IgD-negative memory B cell (primary cell): Measurements from ENCODE around the gene SPATA19. TPM values are rescaled to one million over a fixed set of nuclear protein-coding genes. Genes with fewer than 3 reads are reported as not detected.
A peak's percentile ranks its signal among the peaks of the same experiment; 100 is the strongest.

Source experiments
- H3K27ac Mint-ChIP-seq, 3 donors: one replicate each; pipeline ENCODE4 v1.8.0; 2020 to 2022; ENCODE audit warnings: mild to moderate bottlenecking in 3 of 3, mixed read lengths in 3 of 3, moderate library complexity in 1 of 3
- H3K27me3 Mint-ChIP-seq: one replicate; pipeline ENCODE4 v1.8.0; 2021; ENCODE audit warnings: mixed read lengths
- H3K36me3 Mint-ChIP-seq: one replicate; pipeline ENCODE4 v1.8.0; 2020; ENCODE audit warnings: mild to moderate bottlenecking, mixed read lengths
- H3K4me1 Mint-ChIP-seq, 3 donors: one replicate each; pipeline ENCODE4 v1.8.0; 2020 to 2022; ENCODE audit warnings: mixed read lengths in 3 of 3, mild to moderate bottlenecking in 1 of 3
- H3K4me3 Mint-ChIP-seq, 4 donors: one replicate each; pipeline ENCODE4 v1.8.0; 2020 to 2022; ENCODE audit warnings: mild to moderate bottlenecking in 4 of 4, mixed read lengths in 4 of 4, moderate library complexity in 3 of 4
- H3K9me3 Mint-ChIP-seq, 3 donors: one replicate each; pipeline ENCODE4 v1.8.0; 2020 to 2021; ENCODE audit warnings: mixed read lengths in 3 of 3, mild to moderate bottlenecking in 1 of 3
- polyA plus RNA-seq: library from polyadenylated mRNA; unstranded; fragments of 300-500 nt; fragmentation: Illumina TruSeq; gene quantifications from one replicate; pipeline ENCODE4 v1.2.3, GENCODE V29; 2021

Gene SPATA19
- polyA plus RNA-seq, 1 donor from 2014 or later, result not detected

- no peak overlapping the region for H3K27ac Mint-ChIP-seq
Observed at GRCh38 chr11:133844217-133844616, 1.1 kb downstream of the SPATA19 start.

GRCh38 chr11:133843454-133843987 is 1.8 kb downstream of the SPATA19 start:
- Mint-ChIP-seq H3K27me3 (peaks cover 5% of the 10 kb centered on the region), H3K36me3 (no peaks in the 10 kb centered on the region), H3K4me3 (no peak overlapping the region), H3K4me1 (peaks cover 0 to 3% (median 0%) of the 10 kb centered on the region in 3 donors), H3K27ac (no peak overlapping the region), H3K9me3 (peaks cover 0 to 17% (median 5%) of the 10 kb centered on the region in 3 donors)

More at GRCh38 chr11:133844217-133844616, 1.1 kb downstream of the SPATA19 start:
- H3K9me3 Mint-ChIP-seq, result peaks cover 0 to 17% (median 7%) of the 10 kb centered on the region in 3 donors
- peaks cover 5% of the 10 kb centered on the region for H3K27me3 Mint-ChIP-seq
- H3K4me3 Mint-ChIP-seq, result no peak overlapping the region
- no peaks in the 10 kb centered on the region for H3K36me3 Mint-ChIP-seq
- peaks cover 0 to 3% (median 0%) of the 10 kb centered on the region in 3 donors for H3K4me1 Mint-ChIP-seq

GRCh38 chr11:133842730-133843129 is 2.6 kb downstream of the SPATA19 start:
- Mint-ChIP-seq H3K4me3 (no peak overlapping the region), H3K9me3 (peaks cover 0 to 9% (median 2%) of the 10 kb centered on the region in 3 donors), H3K36me3 (no peaks in the 10 kb centered on the region), H3K4me1 (peaks cover 0 to 3% (median 0%) of the 10 kb centered on the region in 3 donors), H3K27ac (no peak overlapping the region), H3K27me3 (peaks cover 5% of the 10 kb centered on the region)

DNA sequence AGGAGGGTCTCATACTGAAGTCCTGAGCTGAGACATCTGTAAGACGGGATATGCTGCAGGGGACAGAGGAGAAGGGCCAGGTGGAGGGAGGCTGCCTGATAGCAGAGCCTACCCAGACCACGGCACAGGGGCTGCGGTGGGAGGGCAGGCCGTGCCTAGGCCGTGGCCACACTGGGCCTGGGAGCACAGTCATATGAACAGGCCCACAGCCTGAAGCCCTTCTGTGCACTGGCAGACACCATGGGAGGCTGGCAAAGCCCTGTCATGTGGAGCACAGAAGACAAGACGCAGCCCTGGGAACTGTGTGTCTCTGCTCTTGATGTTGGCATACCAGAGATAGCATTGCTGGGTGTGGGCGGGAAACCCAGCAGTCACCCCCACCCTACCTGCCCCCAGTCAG is 3.3 kb downstream of the SPATA19 start:
- peak overlapping the region in 1 of 3 donors; percentile 16 for H3K27ac Mint-ChIP-seq
- H3K9me3 Mint-ChIP-seq, result peaks cover 0 to 2% (median 2%) of the 10 kb centered on the region in 3 donors
- H3K4me3 Mint-ChIP-seq, result no peak overlapping the region
- peaks cover 5% of the 10 kb centered on the region for H3K27me3 Mint-ChIP-seq
- peaks cover 0 to 3% (median 0%) of the 10 kb centered on the region in 3 donors for H3K4me1 Mint-ChIP-seq
- no peaks in the 10 kb centered on the region for H3K36me3 Mint-ChIP-seq

GRCh38 chr11:133841279-133842043 is 3.9 kb downstream of the SPATA19 start:
- Mint-ChIP-seq H3K36me3 (no peaks in the 10 kb centered on the region), H3K4me3 (no peak overlapping the region), H3K27ac (peak overlapping the region in 1 of 3 donors; percentile 16), H3K9me3 (no peaks in the 10 kb centered on the region), H3K27me3 (peaks cover 5% of the 10 kb centered on the region), H3K4me1 (peaks cover 0 to 3% (median 0%) of the 10 kb centered on the region in 3 donors)

DNA sequence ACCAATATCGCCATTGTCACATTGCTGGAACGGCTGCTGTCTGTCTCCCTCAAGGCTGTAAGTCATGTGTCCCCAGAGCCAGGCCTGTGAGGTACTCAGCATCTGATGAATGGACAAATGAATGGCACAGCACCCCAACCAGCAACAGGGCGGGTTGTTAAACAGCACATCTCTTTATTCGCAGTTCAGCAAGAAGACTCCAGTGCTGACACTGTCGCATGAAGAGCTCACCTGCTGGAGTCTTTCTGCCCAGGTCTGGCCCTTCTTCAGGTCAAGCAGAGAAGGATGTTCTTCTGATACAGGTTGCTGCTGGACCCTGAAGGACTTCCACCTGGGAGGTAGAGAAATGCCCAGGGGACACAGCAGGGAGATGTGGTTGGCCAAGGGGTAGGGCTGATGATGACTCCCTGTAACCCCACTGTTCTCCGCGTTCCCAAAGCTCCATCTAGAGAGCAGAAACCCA is 4.8 kb downstream of the SPATA19 start:
- Mint-ChIP-seq H3K9me3 (no peaks in the 10 kb centered on the region), H3K36me3 (no peaks in the 10 kb centered on the region), H3K4me3 (no peak overlapping the region), H3K27me3 (peaks cover 9% of the 10 kb centered on the region), H3K27ac (no peak overlapping the region), H3K4me1 (peaks cover 0 to 3% (median 0%) of the 10 kb centered on the region in 3 donors)

DNA sequence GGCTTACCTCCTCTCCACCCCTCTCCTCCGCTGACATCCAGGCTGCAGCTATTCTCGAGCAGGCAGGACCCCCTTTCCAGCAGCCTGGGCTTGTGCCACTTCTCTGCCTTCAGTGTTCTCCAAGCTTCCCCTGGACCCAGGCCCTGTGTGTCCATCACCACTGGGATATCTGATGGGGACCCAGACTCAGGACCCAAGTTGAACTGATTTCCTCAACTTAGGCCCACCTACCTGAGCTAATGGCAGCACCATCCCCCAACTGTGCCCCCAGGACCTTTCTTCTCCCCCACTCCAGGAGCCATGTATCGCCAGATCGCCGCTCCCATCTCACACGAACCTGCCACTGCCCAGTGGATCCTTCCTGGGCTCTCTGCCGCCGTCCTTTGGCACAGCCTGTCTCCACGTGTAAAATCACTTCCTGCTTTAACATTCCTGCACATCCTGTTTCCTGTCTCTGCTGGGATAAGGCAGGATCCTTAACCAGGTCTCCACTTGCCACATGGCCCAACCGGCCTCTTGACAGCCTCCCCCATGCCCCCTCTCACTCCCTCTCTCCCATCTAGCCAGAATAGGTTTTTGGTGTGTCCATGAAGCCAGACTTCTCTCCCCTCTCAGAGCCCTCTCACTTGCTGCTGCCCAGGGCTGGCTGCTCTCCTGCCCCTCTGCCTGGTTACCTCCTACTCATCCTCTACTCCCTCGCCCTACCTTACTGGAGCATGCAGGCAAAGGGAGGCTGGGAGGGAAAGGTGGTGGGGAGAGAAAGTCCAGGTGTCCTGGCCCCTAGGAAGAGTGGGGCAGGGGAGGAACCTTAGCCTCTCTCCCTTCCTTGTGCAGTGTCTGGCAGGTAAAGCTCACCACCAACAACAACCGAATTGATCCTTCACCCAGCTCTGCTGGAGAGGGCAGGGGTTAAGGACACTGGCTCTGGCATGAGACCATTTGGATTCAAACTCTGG is 9.4 kb downstream of the SPATA19 start:
- Mint-ChIP-seq H3K4me3 (no peak overlapping the region), H3K27me3 (peaks cover 17% of the 10 kb centered on the region), H3K4me1 (peaks cover 0 to 3% (median 0%) of the 10 kb centered on the region in 3 donors), H3K36me3 (no peaks in the 10 kb centered on the region), H3K9me3 (no peaks in the 10 kb centered on the region), H3K27ac (peak overlapping the region in 1 of 3 donors; percentile 85)

DNA sequence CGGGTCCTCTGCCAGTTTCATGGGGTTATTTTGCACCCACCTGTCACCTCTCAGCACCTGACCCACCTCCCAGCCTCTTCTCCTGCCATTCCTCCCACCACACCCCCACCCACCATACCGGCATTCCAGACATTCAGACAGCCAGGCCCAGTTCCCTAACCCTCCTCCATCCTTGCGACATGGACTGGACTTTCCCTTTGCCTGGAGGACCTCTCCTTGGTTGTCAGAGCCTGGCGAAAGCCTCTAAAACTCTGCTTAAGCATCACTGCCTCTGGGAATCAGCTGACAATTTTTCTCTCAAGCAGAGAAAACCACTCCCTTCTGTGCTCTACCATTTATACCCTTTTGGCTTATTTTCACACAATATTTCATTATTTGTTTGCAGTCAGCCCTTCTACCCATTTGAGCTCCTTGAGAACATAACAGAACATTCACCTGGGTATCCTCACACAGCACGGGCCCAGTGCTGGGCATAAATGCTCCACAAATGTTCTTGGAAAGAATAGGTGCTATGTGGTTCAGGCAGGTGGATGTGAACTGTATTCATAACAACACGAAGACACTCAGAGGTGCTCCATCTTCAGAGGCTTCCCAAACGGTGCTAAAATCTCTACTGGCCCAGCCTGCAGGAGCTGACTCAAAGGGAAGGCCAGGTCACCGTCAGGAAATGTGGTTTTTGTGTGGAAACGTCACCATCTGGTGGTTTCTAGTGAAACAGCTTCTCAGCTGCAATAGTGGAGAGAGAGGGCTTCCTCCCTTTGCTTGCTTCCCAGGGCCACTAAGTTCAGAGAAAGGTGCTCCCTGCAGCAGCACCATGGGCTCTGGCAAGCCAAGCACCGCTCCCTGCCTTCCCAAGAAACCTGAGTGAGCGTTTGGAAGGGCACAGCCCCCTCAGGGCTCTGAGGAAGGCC is 10.4 kb downstream of the SPATA19 start:
- H3K36me3 Mint-ChIP-seq, result no peaks in the 10 kb centered on the region
- peak overlapping the region in 1 of 4 donors; percentile 65 for H3K4me3 Mint-ChIP-seq
- no peak overlapping the region for H3K27ac Mint-ChIP-seq
- peaks cover 0 to 3% (median 0%) of the 10 kb centered on the region in 3 donors for H3K4me1 Mint-ChIP-seq
- peaks cover 17% of the 10 kb centered on the region for H3K27me3 Mint-ChIP-seq
- H3K9me3 Mint-ChIP-seq, result no peaks in the 10 kb centered on the region

GRCh38 chr11:133833898-133834681 is 11.2 kb downstream of the SPATA19 start:
- Mint-ChIP-seq H3K9me3 (no peaks in the 10 kb centered on the region), H3K4me1 (peaks cover 0 to 3% (median 0%) of the 10 kb centered on the region in 3 donors), H3K36me3 (no peaks in the 10 kb centered on the region), H3K27me3 (peaks cover 19% of the 10 kb centered on the region), H3K4me3 (no peak overlapping the region), H3K27ac (no peak overlapping the region)

DNA sequence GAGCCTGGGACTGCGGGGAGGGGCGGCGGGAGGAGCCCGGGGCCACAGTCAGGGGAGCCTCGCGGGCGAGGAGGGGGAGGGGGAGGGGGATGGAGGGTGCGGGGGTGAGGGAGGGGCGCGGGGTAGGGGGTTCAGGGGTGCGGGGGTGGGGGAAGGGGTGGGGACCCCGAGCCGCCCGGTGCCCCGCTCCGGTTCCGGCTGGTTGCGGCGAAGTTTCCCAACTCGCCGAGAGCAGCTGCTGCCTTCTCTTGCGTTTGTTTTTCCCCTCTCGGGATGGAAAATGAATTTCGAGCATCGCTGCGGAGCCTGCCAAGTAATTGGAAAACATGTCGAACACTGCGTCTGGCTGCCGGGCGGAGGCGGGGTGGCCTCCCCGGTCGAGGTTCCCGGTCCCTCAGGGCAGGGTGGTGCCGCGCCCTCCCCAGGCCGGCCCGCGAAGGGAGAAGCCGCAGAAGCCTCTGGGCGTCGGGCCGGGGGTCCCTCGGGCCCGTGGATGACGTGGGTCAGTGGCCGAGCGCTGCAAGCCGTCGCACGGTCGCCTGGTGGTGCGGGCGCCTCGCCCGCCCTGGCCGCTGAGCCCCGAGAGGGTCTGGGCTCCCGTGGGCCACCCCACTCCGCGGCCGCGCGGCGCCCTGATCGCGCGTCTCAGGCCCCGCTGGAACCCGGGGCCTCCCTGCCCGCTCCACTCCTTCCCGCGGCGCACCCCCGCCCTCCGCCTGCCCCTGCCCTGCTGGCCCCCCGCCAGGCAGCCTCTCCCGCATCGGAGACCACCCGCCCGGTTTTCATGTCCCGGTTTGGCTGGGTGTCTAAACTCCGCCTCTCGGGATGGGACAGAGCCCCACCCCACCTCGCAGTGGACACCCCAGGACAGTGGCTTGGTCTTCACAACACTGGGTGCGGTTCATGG is 12.1 kb downstream of the SPATA19 start:
- Mint-ChIP-seq H3K27me3 (peaks cover 19% of the 10 kb centered on the region), H3K36me3 (no peaks in the 10 kb centered on the region), H3K4me1 (peaks cover 0 to 3% (median 0%) of the 10 kb centered on the region in 3 donors), H3K4me3 (no peak overlapping the region), H3K9me3 (no peaks in the 10 kb centered on the region), H3K27ac (no peak overlapping the region)

DNA sequence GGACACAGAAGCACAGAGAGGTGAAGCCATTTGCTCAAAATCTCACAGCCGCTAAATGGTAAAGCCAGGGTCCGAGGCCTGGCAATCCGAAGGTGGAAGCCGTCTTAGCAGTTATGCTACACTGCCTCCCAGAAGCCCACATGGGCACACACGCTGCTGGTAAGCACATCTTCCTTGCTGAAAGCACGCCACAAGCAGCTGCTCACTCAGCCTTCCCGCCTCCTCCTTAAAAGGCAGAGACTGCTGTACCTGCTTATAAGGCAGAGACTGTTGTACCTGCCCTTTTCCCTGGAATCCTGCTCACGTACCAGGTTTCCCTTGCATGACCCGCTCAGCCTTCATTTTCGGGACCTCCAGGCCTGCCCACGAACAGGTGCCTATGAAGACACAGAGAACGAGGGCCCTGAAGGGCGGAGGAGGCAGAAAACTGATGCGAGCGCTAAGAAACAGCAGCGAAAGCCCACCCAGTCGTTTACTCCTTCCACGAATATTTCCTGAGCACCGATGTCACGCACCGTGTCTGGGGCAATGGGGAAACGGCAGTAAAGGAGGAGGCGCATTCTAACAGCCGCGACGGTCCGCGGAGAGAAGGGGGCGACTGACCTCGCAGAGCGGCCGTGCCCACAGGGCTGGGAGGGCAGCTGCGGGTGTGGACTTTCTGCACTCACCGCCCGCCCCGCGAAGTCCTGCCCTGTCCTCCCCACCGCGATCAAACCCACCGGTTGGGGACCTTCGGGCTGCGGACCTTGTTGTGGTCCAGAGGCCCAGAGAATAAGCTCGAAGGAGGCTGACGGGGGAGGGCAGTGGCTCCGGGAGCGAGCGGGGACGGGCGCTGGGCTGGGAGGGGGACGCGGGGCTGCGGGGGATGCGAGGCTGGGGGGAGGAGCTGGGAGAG is 13.0 kb downstream of the SPATA19 start:
- peak overlapping the region in 1 of 3 donors; percentile 43 for H3K27ac Mint-ChIP-seq
- peaks cover 19% of the 10 kb centered on the region for H3K27me3 Mint-ChIP-seq
- H3K36me3 Mint-ChIP-seq, result no peaks in the 10 kb centered on the region
- no peaks in the 10 kb centered on the region for H3K9me3 Mint-ChIP-seq
- H3K4me1 Mint-ChIP-seq, result peaks cover 0 to 3% (median 0%) of the 10 kb centered on the region in 3 donors
- H3K4me3 Mint-ChIP-seq, result peak overlapping the region in 1 of 4 donors; percentile 32
